Measurements from ENCODE around the gene H2BK1. TPM values are rescaled to one million over a fixed set of nuclear protein-coding genes. Genes with fewer than 3 reads are reported as not detected.

Gene H2BK1
- total RNA-seq, 2 experiments from 2014 or later, result not detected

Other genes with a start within 250 kb of the H2BK1 start
- gene KCNH2, start 232.2 kb downstream of the H2BK1 start, total RNA-seq, result under 1 TPM; 0.48 to 0.54 TPM
- 10 to 100 TPM in 1 of 2 experiments, 1 to 10 TPM in 1; 9.3 to 11.1 TPM for gene NOS3, start 219.5 kb downstream of the H2BK1 start, total RNA-seq
- 10 to 100 TPM in 1 of 2 experiments, 1 to 10 TPM in 1; 6.9 to 10.0 TPM for gene ATG9B, start 186.0 kb downstream of the H2BK1 start, total RNA-seq
- 10 to 100 TPM; 41.9 to 44.5 TPM for gene ABCB8, start 182.0 kb downstream of the H2BK1 start, total RNA-seq
- gene ASIC3, start 162.0 kb downstream of the H2BK1 start, total RNA-seq, result 1 to 10 TPM; 5.5 to 6.7 TPM
- gene CDK5, start 152.6 kb downstream of the H2BK1 start, total RNA-seq, result 10 to 100 TPM; 12.5 to 16.7 TPM
- gene SLC4A2, start 150.9 kb downstream of the H2BK1 start, total RNA-seq, result 10 to 100 TPM; 58.7 to 85.0 TPM
- gene FASTK, start 129.7 kb downstream of the H2BK1 start, total RNA-seq, result 10 to 100 TPM; 56.6 to 56.7 TPM
- 10 to 100 TPM; 54.0 to 67.7 TPM for gene TMUB1, start 127.0 kb downstream of the H2BK1 start, total RNA-seq
- gene AGAP3, start 124.0 kb downstream of the H2BK1 start, total RNA-seq, result 10 to 100 TPM; 29.4 to 33.2 TPM
- gene GBX1, start 42.8 kb downstream of the H2BK1 start, total RNA-seq, result under 1 TPM in 1 of 2 experiments, not detected in 1; 0.16 TPM
- gene ASB10, start 23.2 kb downstream of the H2BK1 start, total RNA-seq, result not detected
- gene ABCF2, start 16.7 kb upstream of the H2BK1 start, total RNA-seq, result 10 to 100 TPM; 48.4 to 49.0 TPM
- gene CHPF2, start 22.0 kb upstream of the H2BK1 start, total RNA-seq, result 10 to 100 TPM; 20.7 to 27.3 TPM
- gene SMARCD3, start 38.2 kb upstream of the H2BK1 start, total RNA-seq, result 1 to 10 TPM; 4.1 to 4.8 TPM
- 10 to 100 TPM; 51.4 to 70.4 TPM for gene NUB1, start 131.3 kb upstream of the H2BK1 start, total RNA-seq
- not detected for gene WDR86, start 199.6 kb upstream of the H2BK1 start, total RNA-seq
- under 1 TPM in 1 of 2 experiments, not detected in 1; 0.11 TPM for gene CRYGN, start 229.7 kb upstream of the H2BK1 start, total RNA-seq

All from activated CD4-positive, alpha-beta T cell treated with anti-CD3 and anti-CD28 coated beads for 36 hours (primary cell).